SU-DHL-6 (cell line): ENCODE measurements around the gene B3GALNT1.

Experiments used
- H2AFZ ChIP-seq: fragments of 200-600 bp; sonication (generic); 2 replicates; pipeline ENCODE4 v1.6.1; 2014; ENCODE audit warnings: low read depth, mild to moderate bottlenecking, moderate library complexity, mixed read lengths, antibody characterized with exemption, low read length; ENCODE audit not compliant: severe bottlenecking
- H3F3A ChIP-seq: fragments of 200-600 bp; shearing (Covaris generic); 2 replicates; pipeline ENCODE4 v1.6.0; 2016; ENCODE audit warnings: antibody characterized with exemption, mild to moderate bottlenecking; ENCODE audit not compliant: insufficient read depth
- H3K27ac ChIP-seq: fragments of 200-600 bp; sonication (generic); 2 replicates; pipeline ENCODE4 v1.5.1; 2016; ENCODE audit warnings: low read depth, mild to moderate bottlenecking, low read length, moderate library complexity, mixed read lengths
- H3K27me3 ChIP-seq: fragments of 200-600 bp; sonication (generic), shearing (Covaris generic); 2 replicates; pipeline ENCODE4 v1.6.0; 2014; ENCODE audit warnings: mild to moderate bottlenecking, low read length
- H3K36me3 ChIP-seq: fragments of 200-600 bp; sonication (generic); 2 replicates; pipeline ENCODE4 v1.6.1; 2014; ENCODE audit warnings: mild to moderate bottlenecking, low read length, mixed read lengths
- H3K4me2 ChIP-seq: fragments of 300-600, 200-600 bp; shearing (Covaris generic), sonication (generic); 2 replicates; pipeline ENCODE4 v1.6.0; 2014; ENCODE audit warnings: low read length, low read depth, mild to moderate bottlenecking; ENCODE audit not compliant: poor library complexity, severe bottlenecking
- H3K4me3 ChIP-seq: fragments of 200-600 bp; sonication (generic); 2 replicates; pipeline ENCODE4 v1.5.1; 2014; ENCODE audit warnings: antibody characterized with exemption, low read length, mild to moderate bottlenecking, mixed read lengths; ENCODE audit not compliant: insufficient read depth, poor library complexity, severe bottlenecking
- H3K79me2 ChIP-seq: fragments of 200-600 bp; sonication (generic); 2 replicates; pipeline ENCODE4 v1.6.1; 2014; ENCODE audit warnings: mild to moderate bottlenecking, low read length, moderate library complexity; ENCODE audit not compliant: insufficient read depth
- H3K9ac ChIP-seq: fragments of 200-600 bp; sonication (generic); 2 replicates; pipeline ENCODE4 v1.7.0; 2014; ENCODE audit warnings: mild to moderate bottlenecking, low read length
- H3K9me2 ChIP-seq: fragments of 200-600 bp; sonication (generic); replicated peaks from 2 replicates; pipeline ENCODE4 v1.6.1; 2014; ENCODE audit warnings: low read length; ENCODE audit not compliant: insufficient read depth
- H3K9me3 ChIP-seq: fragments of 200-600 bp; sonication (generic); 2 replicates; pipeline ENCODE4 v1.6.1; 2014; ENCODE audit warnings: low read length, mixed read lengths; ENCODE audit not compliant: insufficient read depth
- H4K20me1 ChIP-seq: fragments of 200-600 bp; sonication (generic); 2 replicates; pipeline ENCODE4 v1.6.1; 2014; ENCODE audit warnings: low read depth, mild to moderate bottlenecking, antibody characterized with exemption, low read length, moderate library complexity, mixed read lengths
- CTCF ChIP-seq: fragments of 200-600 bp; sonication (generic); IDR thresholded peaks from one replicate; pipeline ENCODE4 v1.5.1; 2017; ENCODE audit warnings: antibody characterized with exemption, mild to moderate bottlenecking, low read length, moderate library complexity; ENCODE audit not compliant: insufficient read depth, poor library complexity, severe bottlenecking
- EZH2phosphoT487 ChIP-seq: fragments of 200-600 bp; sonication (generic), shearing (Covaris generic); conservative IDR thresholded peaks from 2 replicates; pipeline ENCODE4 v1.6.1; 2018; ENCODE audit warnings: mild to moderate bottlenecking, antibody characterized with exemption, low read length, moderate library complexity, mixed read lengths

Gene B3GALNT1

GRCh38 chr3:161104561-161105551 lies at the start of gene B3GALNT1:
Gene B3GALNT1, minus strand, starts transcription at chr3:161105349. Its CDS starts 18,595 bp downstream, at chr3:161086754.
- H3K79me2 ChIP-seq = no peaks in the 10 kb centered on the region
- peak within 1 kb of the TSS; percentile 40 for H3K4me2 ChIP-seq
- H4K20me1 ChIP-seq = no peaks in the 10 kb centered on the region
- peak within 1 kb of the TSS; percentile 28; the same call in 1 of the 2 replicates for H3K9ac ChIP-seq
- H3K36me3 ChIP-seq = no peaks in the 10 kb centered on the region
- H3F3A ChIP-seq = no peaks in the 10 kb centered on the region
- H3K9me3 ChIP-seq = no peaks in the 10 kb centered on the region
- H3K4me3 ChIP-seq = no peak within 1 kb of the TSS
- H2AFZ ChIP-seq = peak within 1 kb of the TSS; percentile 66
- H3K27me3 ChIP-seq = no peaks in the 10 kb centered on the region
- H3K27ac ChIP-seq = no peak within 1 kb of the TSS
- H3K9me2 ChIP-seq = no peaks in the 10 kb centered on the region
- no peak for TF ChIP-seq CTCF
- TF ChIP-seq EZH2phosphoT487 = no peak

GRCh38 chr3:161153480-161153879 lies 48.3 kb upstream of the B3GALNT1 start:
- H3K4me2 ChIP-seq = no peak overlapping the region
- no peaks in the 10 kb centered on the region for H4K20me1 ChIP-seq
- no peaks in the 10 kb centered on the region for H3F3A ChIP-seq
- no peak overlapping the region for H3K27ac ChIP-seq
- H2AFZ ChIP-seq = no peak overlapping the region
- no peak overlapping the region for H3K4me3 ChIP-seq
- no peaks in the 10 kb centered on the region for H3K9me3 ChIP-seq
- H3K9ac ChIP-seq = no peak overlapping the region
- H3K27me3 ChIP-seq = no peaks in the 10 kb centered on the region
- H3K79me2 ChIP-seq = no peaks in the 10 kb centered on the region
- TF ChIP-seq CTCF = no peak
- TF ChIP-seq EZH2phosphoT487 = no peak
- H3K9me2 ChIP-seq = no peaks in the 10 kb centered on the region
- no peaks in the 10 kb centered on the region for H3K36me3 ChIP-seq

GRCh38 chr3:161150001-161150525 lies 44.9 kb upstream of the B3GALNT1 start:
- H2AFZ ChIP-seq = no peak overlapping the region
- no peak overlapping the region for H3K4me2 ChIP-seq
- H3K4me3 ChIP-seq = no peak overlapping the region
- H3K79me2 ChIP-seq = no peaks in the 10 kb centered on the region
- TF ChIP-seq EZH2phosphoT487 = no peak
- no peak for TF ChIP-seq CTCF
- no peaks in the 10 kb centered on the region for H3K36me3 ChIP-seq
- H3K27ac ChIP-seq = no peak overlapping the region
- H3K27me3 ChIP-seq = no peaks in the 10 kb centered on the region
- H3K9me3 ChIP-seq = no peaks in the 10 kb centered on the region
- no peaks in the 10 kb centered on the region for H4K20me1 ChIP-seq
- no peaks in the 10 kb centered on the region for H3F3A ChIP-seq
- no peak overlapping the region for H3K9ac ChIP-seq
- no peaks in the 10 kb centered on the region for H3K9me2 ChIP-seq
